Skin epidermis (tissue), 12 donors: ENCODE results near the gene OTOL1.

Source experiments
- H3K27ac ChIP-seq, 21 experiments: fragments of 200-600 bp; sonication (generic) in 11 of 21; one replicate each; pipeline ENCODE4 v1.5.0; 2020; ENCODE audit warnings: mild to moderate bottlenecking in 3 of 21, inconsistent platforms in 2 of 21, moderate library complexity in 2 of 21
- H3K4me3 ChIP-seq, 7 experiments: fragments of 200-600 bp; sonication (generic) in 2 of 7; one replicate each; pipeline ENCODE4 v1.5.0; 2020; ENCODE audit warnings: inconsistent platforms in 2 of 7, mild to moderate bottlenecking in 2 of 7, moderate library complexity in 1 of 7

OTOL1 gene

GRCh38 chr3:161531930-161532329 is 35.3 kb downstream of the OTOL1 start:
- H3K27ac ChIP-seq = no peak overlapping the region
- H3K4me3 ChIP-seq = no peak overlapping the region

GRCh38 chr3:161540594-161540993 is 44.0 kb downstream of the OTOL1 start:
- no peak overlapping the region for H3K4me3 ChIP-seq

GRCh38 chr3:161545824-161546223 is 49.2 kb downstream of the OTOL1 start:
- H3K27ac ChIP-seq = no peak overlapping the region
- no peak overlapping the region for H3K4me3 ChIP-seq

More at GRCh38 chr3:161540594-161540993, 44.0 kb downstream of the OTOL1 start:
- H3K27ac ChIP-seq = no peak overlapping the region

GRCh38 chr3:161548301-161548700 is 51.7 kb downstream of the OTOL1 start:
- no peak overlapping the region for H3K4me3 ChIP-seq
- no peak overlapping the region for H3K27ac ChIP-seq

- H3K4me3 ChIP-seq = no peak overlapping the region
- H3K27ac ChIP-seq = no peak overlapping the region
Observed at GRCh38 chr3:161549261-161549660, 52.7 kb downstream of the OTOL1 start.

- Histone ChIP-seq H3K27ac (no peak overlapping the region), H3K4me3 (no peak overlapping the region)
Observed at GRCh38 chr3:161550491-161551195, 54.0 kb downstream of the OTOL1 start.

- Histone ChIP-seq H3K4me3 (no peak overlapping the region), H3K27ac (no peak overlapping the region)
Observed at GRCh38 chr3:161551697-161552096, 55.1 kb downstream of the OTOL1 start.

GRCh38 chr3:161552984-161553560 is 56.5 kb downstream of the OTOL1 start:
- no peak overlapping the region for H3K27ac ChIP-seq
- no peak overlapping the region for H3K4me3 ChIP-seq
